ENCODE measurements around the gene GLI2.

Gene GLI2

DNA sequence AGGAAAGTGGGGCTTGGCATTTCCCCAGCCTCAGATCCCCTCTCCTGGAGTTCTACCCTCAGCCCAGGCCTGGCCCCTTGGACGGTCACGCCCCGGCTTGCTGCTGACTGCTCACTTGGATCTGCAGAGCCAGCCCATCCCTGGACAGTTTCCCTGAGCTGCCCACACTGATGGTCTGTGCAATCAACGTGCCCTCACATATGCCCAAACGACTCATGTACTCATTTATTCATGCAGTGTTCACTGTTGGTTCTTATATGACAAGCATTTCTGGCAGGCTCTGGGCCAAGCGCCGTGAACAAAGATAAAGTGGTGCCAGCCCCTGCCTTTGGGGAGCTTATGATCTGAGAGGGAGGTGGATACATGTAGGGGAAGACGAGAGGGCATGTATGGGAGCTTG is 20.3 kb upstream of the GLI2 start:
- no peak for DNase-seq

- no peak for DNase-seq
These were observed 19.7 kb upstream of the GLI2 start for GRCh38 chr2:120715941-120716340.

- no peak for DNase-seq
These were observed 18.8 kb upstream of the GLI2 start for GRCh38 chr2:120716641-120717585.

- DNase-seq, result no peak
These were observed 16.2 kb upstream of the GLI2 start for GRCh38 chr2:120719491-120719890.

- DNase-seq, result no peak
These were observed 15.4 kb upstream of the GLI2 start for GRCh38 chr2:120720231-120720630.

DNA sequence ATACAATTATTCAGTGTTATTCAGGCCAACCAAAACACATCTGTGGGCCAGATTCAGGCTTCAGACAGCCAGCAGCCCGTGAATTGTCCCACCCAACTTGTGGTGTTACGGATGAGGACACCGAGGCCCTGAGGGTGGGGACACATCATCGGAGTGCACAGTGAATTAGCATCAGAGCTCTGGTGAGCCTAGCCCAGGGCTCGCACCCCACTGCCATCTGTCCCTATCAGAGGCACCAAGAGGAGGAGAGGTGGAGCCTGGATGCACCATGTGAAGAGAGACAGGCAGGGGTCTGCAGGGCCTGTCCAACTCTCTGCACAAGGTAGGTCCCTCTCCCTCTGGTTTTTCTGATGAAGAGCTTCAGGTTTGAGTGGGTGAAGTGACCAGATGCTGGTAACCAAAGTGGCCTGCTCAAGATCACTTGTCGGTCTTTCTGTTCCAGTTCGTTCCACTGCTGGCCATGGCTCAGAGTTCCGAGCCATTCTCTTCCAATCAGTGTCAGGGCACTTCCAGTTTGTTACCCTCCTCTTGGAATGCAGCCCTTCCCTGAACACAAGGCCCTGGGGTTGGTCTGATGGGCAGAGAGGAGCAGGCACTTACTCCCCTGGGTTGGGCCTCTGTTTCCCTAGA is 14.8 kb upstream of the GLI2 start:
- DNase-seq, result no peak

- DNase-seq, result no peak
These were observed 13.5 kb upstream of the GLI2 start for GRCh38 chr2:120722246-120722567.

GRCh38 chr2:120722568-120723421 is 12.9 kb upstream of the GLI2 start:
- DNase-seq, result no peak

GRCh38 chr2:120726245-120726644 is 9.4 kb upstream of the GLI2 start:
- DNase-seq, result no peak

DNA sequence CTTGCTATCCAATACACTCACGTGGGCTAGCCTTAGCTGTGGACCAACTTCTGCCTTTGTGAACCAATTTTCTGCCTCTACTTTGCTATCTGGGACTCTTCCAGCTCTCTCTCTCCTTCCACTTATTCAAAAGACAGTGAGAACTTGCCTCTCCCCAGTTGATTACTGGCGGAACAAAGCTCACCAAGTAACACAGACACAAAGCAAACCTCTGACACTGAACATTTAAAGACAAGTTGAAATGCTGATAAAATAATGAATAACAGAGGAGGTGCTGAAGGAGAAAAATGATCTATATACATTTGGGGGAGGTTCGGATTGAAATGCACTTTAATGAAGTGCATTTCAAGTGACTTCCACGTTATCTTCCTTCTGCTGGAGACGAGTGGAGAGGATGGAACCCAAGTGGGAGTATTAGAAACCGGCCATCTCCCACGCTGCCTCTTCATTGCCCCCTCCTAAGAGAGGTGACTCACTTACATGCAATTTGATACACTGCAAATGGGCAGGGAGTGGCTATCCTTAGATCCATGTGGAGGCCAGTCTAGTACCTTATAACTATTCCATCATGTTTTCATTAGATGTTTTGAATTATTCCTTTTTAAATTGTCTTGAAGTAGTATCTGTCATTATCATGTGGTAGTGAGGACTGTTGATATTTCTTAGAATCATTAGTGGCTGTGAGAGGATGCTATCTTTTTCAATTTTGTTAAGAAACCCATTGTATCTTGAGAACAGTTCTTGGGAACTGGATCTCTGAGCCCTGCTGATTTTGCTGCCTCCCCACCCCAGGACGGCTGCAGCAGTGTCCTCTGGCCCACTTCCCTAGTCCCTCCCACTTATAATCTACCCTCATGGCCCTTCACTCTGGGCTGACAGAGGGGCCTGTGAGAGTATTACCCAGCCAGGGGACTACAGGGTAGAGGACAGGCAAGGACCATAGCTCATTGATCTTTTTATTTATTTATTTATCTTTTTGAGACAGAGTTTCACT is 6.0 kb upstream of the GLI2 start:
- no peak for DNase-seq

DNA sequence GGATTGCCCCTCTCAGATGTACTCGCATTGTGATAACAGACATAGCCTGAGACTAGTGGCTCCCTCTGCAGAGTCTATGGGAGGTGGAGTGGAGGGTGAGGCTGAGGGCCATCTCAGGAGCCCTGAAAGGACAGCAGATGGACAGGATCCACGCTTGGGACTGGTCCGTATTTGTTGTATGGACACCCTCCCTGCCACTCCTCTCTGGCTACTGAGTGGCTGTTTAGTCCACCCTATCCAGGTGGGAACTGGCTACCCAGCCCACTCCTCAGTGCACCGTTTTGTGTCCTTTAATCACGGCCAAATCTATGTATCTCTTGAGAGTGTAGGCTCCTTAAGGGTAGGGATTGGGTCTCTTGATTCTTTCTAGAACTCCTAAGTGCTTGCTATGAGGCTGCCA is 4.5 kb upstream of the GLI2 start:
- no peak for DNase-seq

DNA sequence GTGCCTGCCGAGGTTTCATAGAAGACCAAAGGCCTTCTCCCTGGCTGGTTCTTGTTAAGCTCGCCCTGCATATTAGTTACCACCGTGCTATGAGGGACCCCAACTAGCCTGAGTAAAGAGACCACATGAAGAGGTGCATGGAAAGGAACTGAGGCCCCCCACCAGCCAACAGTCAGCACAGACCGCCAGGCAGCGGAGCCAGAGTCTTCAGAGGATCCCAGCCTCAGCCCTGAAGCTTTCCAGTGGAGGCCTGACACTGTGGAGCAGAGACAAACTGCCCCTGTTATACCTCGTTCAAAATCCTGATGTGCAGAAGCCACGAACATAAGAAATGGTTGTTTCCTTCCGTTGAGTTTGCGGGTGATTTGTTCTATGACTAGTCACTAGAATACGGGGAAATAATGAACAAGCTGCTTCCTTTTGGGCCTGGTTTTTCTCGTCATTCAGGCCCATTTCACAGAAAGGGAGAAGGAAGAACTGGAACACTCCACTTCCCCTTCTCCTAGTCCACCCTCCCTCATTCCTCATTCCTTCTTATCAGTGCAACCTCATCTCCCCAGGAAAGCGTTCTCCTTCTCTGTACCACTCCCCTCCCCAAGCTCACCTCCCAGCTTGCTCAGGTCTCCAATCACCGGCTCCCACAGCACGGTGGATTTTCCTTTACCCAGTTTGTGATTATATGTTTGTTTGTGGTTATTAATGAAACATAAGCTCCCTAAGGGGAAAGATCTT is 3.0 kb upstream of the GLI2 start:
- no peak for DNase-seq

DNA sequence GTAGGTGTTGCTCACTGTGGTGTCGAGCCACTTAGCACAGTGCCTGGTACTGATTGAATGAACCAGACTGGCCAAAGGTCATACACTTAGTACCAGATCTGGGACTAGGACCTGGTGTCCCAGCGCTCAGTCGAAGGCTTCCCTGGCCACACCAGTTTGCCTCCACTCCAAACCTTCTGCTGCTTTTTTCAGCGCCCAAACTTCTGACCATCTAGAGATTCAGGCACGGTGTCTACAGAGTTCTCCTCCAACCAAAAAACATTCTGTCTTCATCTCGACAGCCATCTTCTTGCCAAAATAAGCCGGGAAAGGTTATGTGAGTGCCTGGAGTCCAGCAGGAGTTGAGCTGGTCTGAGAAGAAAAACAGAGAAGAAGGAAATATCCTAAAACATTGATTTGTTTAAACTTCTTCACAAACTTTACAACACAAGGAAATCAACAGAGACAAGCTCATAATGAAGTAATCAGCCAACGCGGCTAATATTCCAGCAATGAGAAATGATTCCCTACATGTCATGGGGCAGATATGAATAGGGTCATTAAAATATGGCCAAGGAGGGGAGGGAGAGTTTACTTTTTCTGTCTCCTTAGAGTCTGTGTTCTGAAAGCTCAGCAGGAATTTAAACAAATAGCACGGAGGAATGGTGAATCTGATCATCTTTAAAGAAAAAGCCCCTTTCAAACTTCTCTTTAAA is 2.3 kb upstream of the GLI2 start:
- no peak for DNase-seq

DNA sequence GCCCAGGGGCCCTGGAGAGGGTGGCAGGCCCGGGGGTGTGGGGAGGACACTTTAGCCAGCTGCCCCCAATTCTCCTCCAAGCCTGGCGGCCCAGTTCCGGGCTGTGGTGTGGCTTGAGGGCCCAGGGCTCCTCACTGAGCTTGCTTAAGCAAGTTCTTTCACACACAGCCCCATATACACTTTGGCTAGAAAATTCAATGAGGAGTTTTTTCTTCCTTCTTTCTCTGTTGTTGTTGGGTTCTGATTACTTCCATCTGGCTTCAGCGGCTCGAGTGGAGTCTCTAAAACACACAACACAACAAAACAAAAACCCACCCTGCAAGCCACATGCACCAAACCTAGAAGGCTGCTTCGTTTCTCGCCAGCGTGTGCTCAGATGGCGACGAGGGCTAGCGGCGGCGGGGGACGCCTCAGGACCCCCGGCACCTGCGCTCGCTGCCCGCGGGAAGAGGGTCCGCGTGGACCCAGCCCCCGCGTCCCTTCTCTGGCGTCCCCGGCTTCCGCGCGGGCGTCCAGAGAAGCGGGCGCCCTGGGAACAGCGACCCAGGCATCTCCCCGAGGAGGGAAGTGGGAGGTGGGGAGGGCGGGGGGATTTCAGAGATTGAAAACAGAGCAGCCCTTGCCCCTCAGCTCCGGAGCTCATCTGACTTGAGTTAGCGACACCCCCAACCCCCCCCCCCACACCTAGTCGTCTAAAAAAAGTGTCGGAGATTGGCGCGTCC is 577 bp upstream of the GLI2 start:
- DNase-seq, result no peak

- DNase-seq, result no peak
These were observed 545 bp downstream of the GLI2 start for GRCh38 chr2:120736202-120736623.

DNA sequence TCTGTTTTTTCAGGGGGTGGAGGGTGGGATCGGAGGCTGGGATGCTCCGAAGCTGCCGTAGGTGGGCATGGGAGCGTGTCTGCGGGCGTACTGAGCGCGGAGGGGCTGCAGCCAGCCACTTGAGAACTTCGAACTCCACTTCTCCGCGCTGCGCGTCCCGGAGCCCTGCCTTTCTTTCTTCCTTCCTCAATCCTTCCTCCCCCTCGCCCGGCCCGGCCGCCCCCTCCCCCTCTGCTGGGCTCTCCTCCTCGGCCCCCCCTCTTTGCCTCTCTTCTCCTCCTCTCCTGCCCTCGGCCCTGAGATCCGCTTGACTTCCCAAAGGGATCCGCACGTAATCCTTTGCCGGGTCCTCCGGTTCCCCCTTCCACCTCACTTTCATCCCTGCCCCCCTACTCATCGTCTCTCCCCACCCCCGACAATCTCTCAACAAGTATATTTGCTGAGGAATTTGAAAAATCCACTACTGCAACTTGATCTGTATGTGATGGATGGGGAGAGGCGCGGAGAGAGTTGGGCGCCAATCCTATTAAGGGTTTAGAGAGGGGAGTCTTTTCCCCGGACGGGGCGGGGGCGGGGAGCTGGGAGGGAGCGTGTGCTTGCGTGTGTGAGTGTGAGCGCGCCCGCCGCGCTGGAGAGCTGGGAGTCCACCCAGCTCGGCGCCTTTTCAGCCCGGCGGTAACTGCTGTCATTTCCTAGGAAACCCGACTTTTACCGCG is 1.1 kb downstream of the GLI2 start:
- no peak for DNase-seq

DNA sequence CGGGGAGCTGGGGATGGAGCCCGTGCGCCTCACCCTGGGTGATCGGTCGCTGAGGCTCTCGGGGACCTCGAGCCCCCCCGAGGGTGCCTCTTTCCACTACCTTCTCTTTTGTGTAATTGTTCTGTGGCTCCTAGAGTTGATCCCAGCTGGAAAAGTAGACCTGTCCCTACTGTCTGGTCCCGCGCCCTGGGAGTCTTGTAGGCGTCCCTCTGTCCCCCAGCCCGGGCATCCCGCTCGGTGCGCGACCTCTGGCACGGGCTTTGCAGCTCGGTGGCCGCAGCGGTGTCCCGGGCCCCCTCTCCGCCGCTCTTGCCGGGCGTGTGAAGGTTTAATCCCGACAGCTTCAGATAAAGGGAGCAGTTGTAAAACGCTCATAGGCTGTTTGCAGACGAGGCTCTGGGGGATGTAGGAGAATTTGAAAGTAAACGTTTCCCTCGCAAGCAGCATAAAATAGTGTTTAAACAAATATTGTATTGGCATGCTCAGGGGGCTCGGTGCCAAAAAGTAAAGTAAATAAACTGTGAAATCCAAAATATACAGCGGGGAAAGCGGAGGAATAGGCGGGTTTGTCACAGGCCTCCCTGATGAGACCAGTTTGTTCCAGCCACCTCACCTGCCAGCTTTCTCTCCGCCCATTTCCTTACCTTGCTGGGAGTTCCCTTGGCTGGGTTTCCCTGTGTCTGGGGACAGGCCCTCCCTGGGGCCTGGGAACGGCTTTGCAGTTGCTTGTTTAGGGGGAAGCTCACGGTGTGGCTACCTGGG is 1.9 kb downstream of the GLI2 start:
- DNase-seq, result no peak

- DNase-seq, result no peak
These were observed 2.4 kb downstream of the GLI2 start for GRCh38 chr2:120738117-120738516.

All from suppressor macrophage (primary cell).